GM23338 (cell line): Measurements from ENCODE around the gene YBX1. TPM values are rescaled to one million over a fixed set of nuclear protein-coding genes. Genes with fewer than 3 reads are reported as not detected.
"Not testable (repeated sequence)": the region's sequence is repeated elsewhere in the genome, so short reads cannot be mapped to it uniquely, and the experiment has no call there.

ENCODE experiments used
- ATAC-seq: fragments of 200-7000 bp; cut with Tn5 transposase; 3 replicates; pipeline ENCODE4 v1.9.1; 2020
- DNase-seq: peaks from one replicate; pipeline ENCODE4 v3.0.0-alpha.2; 2015; ENCODE audit warnings: low spot score
- H2AFZ ChIP-seq: fragments of 200-600 bp; sonication (generic); 2 replicates; pipeline ENCODE4 v1.8.0; 2016; ENCODE audit warnings: antibody characterized with exemption, mild to moderate bottlenecking, moderate library complexity
- H3F3A ChIP-seq: fragments of 200-600 bp; sonication (generic); replicated peaks from 2 replicates; pipeline ENCODE4 v1.8.0; 2017; ENCODE audit warnings: antibody characterized with exemption, mixed run types, low read depth
- H3K27ac ChIP-seq: fragments of 200-600 bp; sonication (generic); 2 replicates; pipeline ENCODE4 v1.6.1; 2016; ENCODE audit warnings: low read depth
- H3K27me3 ChIP-seq: fragments of 200-600 bp; sonication (generic); 2 replicates; pipeline ENCODE4 v1.8.0; 2016; ENCODE audit warnings: mild to moderate bottlenecking, mixed run types, moderate library complexity; ENCODE audit not compliant: insufficient read depth
- H3K36me3 ChIP-seq: fragments of 200-600 bp; sonication (generic); 2 replicates; pipeline ENCODE4 v1.8.0; 2016; ENCODE audit warnings: mild to moderate bottlenecking; ENCODE audit not compliant: insufficient read depth
- H3K4me1 ChIP-seq: fragments of 200-600 bp; sonication (generic); 2 replicates; pipeline ENCODE4 v1.8.0; 2016; ENCODE audit warnings: mild to moderate bottlenecking, moderate library complexity; ENCODE audit not compliant: insufficient read depth
- H3K4me2 ChIP-seq: fragments of 200-600 bp; sonication (generic); 2 replicates; pipeline ENCODE4 v1.7.1; 2017; ENCODE audit warnings: mixed run types
- H3K4me3 ChIP-seq: fragments of 200-600 bp; sonication (generic); 2 replicates; pipeline ENCODE4 v1.6.1; 2016; ENCODE audit warnings: mixed run types
- H3K79me2 ChIP-seq: fragments of 200-600 bp; sonication (generic); replicated peaks from 2 replicates; pipeline ENCODE4 v1.8.0; 2017; ENCODE audit warnings: mild to moderate bottlenecking; ENCODE audit not compliant: insufficient read depth
- H3K9me2 ChIP-seq: fragments of 200-600 bp; sonication (generic); 2 replicates; pipeline ENCODE4 v1.8.0; 2017; ENCODE audit not compliant: insufficient read depth
- H4K20me1 ChIP-seq: fragments of 200-600 bp; sonication (generic); replicated peaks from 2 replicates; pipeline ENCODE4 v1.8.0; 2017; ENCODE audit warnings: mild to moderate bottlenecking; ENCODE audit not compliant: insufficient read depth
- H3K27ac Mint-ChIP-seq: 2 replicates; pipeline ENCODE4 v1.8.0; 2020; ENCODE audit warnings: inconsistent platforms, mild to moderate bottlenecking, moderate library complexity, mixed read lengths
- H3K27me3 Mint-ChIP-seq: 3 replicates; pipeline ENCODE4 v1.8.0; 2022; ENCODE audit warnings: low read depth, mild to moderate bottlenecking, moderate library complexity, mixed read lengths, inconsistent platforms; ENCODE audit not compliant: insufficient read depth, poor library complexity
- H3K36me3 Mint-ChIP-seq: 3 replicates; pipeline ENCODE4 v1.8.0; 2021; ENCODE audit warnings: low read depth, mild to moderate bottlenecking, inconsistent platforms, moderate library complexity, mixed read lengths
- H3K4me1 Mint-ChIP-seq: 3 replicates; pipeline ENCODE4 v1.8.0; 2020; ENCODE audit warnings: mild to moderate bottlenecking, inconsistent platforms, mixed read lengths
- H3K4me3 Mint-ChIP-seq: 3 replicates; pipeline ENCODE4 v1.8.0; 2021; ENCODE audit warnings: moderate library complexity, mild to moderate bottlenecking, inconsistent platforms, mixed read lengths
- H3K9me3 Mint-ChIP-seq: 3 replicates; pipeline ENCODE4 v1.8.0; 2020; ENCODE audit warnings: moderate library complexity, mild to moderate bottlenecking, inconsistent platforms, mixed read lengths
- EZH2 ChIP-seq: fragments of 200-600 bp; sonication (generic); IDR thresholded peaks from one replicate; pipeline ENCODE4 v1.8.0; 2017; ENCODE audit warnings: antibody characterized with exemption, mild to moderate bottlenecking, low read depth; ENCODE audit not compliant: unreplicated experiment
- EZH2phosphoT487 ChIP-seq: fragments of 200-600 bp; sonication (generic); IDR thresholded peaks from one replicate; pipeline ENCODE4 v1.8.1; 2018; ENCODE audit warnings: antibody characterized with exemption; ENCODE audit not compliant: unreplicated experiment
- NANOG ChIP-seq: IDR thresholded peaks from 2 replicates; pipeline ENCODE4 v1.6.1; 2016; ENCODE audit warnings: antibody characterized with exemption, borderline replicate concordance
- POLR2AphosphoS5 ChIP-seq: IDR thresholded peaks from 2 replicates; pipeline ENCODE4 v1.6.1; 2016; ENCODE audit warnings: antibody characterized with exemption, low read depth
- ZNF114 ChIP-seq: fragments of 250-450 bp; sonication (Bioruptor Pico); IDR thresholded peaks from 2 replicates; pipeline ENCODE4 v1.5.0; 2020; ENCODE audit warnings: mild to moderate bottlenecking, moderate library complexity
- polyA plus RNA-seq: library from polyadenylated mRNA; unstranded; fragments of >200 nt; fragmentation: Nextera tagmentation; extraction: Ambion mirVana; gene quantifications from 2 replicates; pipeline ENCODE4 v1.2.1, GENCODE V29; 2016
- total RNA-seq: library from RNA; depleted of rRNA; stranded (reverse); fragments of >200 nt; shearing (Covaris generic); gene quantifications from 2 replicates; pipeline ENCODE4 v1.2.3, GENCODE V29; 2014
- TF ChIP-seq, protein P1 (sequence below): fragments of 250-450 bp; sonication (Bioruptor Pico); IDR thresholded peaks from 2 replicates; pipeline ENCODE4 v1.5.0; 2020; ENCODE audit warnings: mild to moderate bottlenecking, moderate library complexity
- TF ChIP-seq, protein P2 (sequence below): IDR thresholded peaks from one replicate; pipeline ENCODE4 v1.6.1; 2018; ENCODE audit warnings: antibody characterized with exemption; ENCODE audit not compliant: unreplicated experiment
- TF ChIP-seq, protein P3 (sequence below): IDR thresholded peaks from 2 replicates; pipeline ENCODE4 v1.6.1; 2016; ENCODE audit warnings: antibody characterized with exemption

The YBX1 gene
- total and polyA plus RNA-seq, 2 experiments from 2014 or later = 1,282 to 1,441 TPM

DNA sequence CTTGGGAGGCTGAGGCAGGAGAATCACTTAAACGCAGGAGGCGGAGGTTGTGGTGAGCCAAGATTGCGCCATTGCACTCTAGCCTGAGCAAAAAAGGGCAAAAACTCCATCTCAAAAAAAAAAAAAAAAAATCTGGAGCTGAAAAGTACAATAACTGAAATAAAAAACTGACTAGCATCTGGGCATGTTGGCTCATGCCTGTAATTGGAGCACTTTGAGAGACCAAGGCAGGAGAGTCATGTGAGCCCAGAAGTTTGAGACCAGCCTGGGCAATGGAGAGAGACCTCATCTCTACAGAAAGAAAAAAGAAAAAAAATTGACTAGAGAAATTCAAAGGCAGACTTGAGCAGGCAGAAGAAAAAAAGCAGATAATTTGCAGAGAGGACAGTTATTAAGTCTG, 39.7 kb downstream of the YBX1 start (continued):
- TF ChIP-seq, protein P1, sequence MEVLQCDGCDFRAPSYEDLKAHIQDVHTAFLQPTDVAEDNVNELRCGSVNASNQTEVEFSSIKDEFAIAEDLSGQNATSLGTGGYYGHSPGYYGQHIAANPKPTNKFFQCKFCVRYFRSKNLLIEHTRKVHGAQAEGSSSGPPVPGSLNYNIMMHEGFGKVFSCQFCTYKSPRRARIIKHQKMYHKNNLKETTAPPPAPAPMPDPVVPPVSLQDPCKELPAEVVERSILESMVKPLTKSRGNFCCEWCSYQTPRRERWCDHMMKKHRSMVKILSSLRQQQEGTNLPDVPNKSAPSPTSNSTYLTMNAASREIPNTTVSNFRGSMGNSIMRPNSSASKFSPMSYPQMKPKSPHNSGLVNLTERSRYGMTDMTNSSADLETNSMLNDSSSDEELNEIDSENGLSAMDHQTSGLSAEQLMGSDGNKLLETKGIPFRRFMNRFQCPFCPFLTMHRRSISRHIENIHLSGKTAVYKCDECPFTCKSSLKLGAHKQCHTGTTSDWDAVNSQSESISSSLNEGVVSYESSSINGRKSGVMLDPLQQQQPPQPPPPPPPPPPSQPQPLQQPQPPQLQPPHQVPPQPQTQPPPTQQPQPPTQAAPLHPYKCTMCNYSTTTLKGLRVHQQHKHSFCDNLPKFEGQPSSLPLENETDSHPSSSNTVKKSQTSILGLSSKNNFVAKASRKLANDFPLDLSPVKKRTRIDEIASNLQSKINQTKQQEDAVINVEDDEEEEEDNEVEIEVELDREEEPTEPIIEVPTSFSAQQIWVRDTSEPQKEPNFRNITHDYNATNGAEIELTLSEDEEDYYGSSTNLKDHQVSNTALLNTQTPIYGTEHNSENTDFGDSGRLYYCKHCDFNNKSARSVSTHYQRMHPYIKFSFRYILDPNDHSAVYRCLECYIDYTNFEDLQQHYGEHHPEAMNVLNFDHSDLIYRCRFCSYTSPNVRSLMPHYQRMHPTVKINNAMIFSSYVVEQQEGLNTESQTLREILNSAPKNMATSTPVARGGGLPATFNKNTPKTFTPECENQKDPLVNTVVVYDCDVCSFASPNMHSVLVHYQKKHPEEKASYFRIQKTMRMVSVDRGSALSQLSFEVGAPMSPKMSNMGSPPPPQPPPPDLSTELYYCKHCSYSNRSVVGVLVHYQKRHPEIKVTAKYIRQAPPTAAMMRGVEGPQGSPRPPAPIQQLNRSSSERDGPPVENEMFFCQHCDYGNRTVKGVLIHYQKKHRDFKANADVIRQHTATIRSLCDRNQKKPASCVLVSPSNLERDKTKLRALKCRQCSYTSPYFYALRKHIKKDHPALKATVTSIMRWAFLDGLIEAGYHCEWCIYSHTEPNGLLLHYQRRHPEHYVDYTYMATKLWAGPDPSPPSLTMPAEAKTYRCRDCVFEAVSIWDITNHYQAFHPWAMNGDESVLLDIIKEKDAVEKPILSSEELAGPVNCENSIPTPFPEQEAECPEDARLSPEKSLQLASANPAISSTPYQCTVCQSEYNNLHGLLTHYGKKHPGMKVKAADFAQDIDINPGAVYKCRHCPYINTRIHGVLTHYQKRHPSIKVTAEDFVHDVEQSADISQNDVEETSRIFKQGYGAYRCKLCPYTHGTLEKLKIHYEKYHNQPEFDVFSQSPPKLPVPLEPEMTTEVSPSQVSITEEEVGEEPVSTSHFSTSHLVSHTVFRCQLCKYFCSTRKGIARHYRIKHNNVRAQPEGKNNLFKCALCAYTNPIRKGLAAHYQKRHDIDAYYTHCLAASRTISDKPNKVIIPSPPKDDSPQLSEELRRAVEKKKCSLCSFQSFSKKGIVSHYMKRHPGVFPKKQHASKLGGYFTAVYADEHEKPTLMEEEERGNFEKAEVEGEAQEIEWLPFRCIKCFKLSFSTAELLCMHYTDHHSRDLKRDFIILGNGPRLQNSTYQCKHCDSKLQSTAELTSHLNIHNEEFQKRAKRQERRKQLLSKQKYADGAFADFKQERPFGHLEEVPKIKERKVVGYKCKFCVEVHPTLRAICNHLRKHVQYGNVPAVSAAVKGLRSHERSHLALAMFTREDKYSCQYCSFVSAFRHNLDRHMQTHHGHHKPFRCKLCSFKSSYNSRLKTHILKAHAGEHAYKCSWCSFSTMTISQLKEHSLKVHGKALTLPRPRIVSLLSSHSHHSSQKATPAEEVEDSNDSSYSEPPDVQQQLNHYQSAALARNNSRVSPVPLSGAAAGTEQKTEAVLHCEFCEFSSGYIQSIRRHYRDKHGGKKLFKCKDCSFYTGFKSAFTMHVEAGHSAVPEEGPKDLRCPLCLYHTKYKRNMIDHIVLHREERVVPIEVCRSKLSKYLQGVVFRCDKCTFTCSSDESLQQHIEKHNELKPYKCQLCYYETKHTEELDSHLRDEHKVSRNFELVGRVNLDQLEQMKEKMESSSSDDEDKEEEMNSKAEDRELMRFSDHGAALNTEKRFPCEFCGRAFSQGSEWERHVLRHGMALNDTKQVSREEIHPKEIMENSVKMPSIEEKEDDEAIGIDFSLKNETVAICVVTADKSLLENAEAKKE (CRISPR knock-in tag) = no peak
- TF ChIP-seq POLR2AphosphoS5 (no peak), EZH2phosphoT487 (no peak), NANOG (no peak), EZH2 (no peak), ZNF114 (CRISPR knock-in tag) (no peak)
- TF ChIP-seq, protein P2, sequence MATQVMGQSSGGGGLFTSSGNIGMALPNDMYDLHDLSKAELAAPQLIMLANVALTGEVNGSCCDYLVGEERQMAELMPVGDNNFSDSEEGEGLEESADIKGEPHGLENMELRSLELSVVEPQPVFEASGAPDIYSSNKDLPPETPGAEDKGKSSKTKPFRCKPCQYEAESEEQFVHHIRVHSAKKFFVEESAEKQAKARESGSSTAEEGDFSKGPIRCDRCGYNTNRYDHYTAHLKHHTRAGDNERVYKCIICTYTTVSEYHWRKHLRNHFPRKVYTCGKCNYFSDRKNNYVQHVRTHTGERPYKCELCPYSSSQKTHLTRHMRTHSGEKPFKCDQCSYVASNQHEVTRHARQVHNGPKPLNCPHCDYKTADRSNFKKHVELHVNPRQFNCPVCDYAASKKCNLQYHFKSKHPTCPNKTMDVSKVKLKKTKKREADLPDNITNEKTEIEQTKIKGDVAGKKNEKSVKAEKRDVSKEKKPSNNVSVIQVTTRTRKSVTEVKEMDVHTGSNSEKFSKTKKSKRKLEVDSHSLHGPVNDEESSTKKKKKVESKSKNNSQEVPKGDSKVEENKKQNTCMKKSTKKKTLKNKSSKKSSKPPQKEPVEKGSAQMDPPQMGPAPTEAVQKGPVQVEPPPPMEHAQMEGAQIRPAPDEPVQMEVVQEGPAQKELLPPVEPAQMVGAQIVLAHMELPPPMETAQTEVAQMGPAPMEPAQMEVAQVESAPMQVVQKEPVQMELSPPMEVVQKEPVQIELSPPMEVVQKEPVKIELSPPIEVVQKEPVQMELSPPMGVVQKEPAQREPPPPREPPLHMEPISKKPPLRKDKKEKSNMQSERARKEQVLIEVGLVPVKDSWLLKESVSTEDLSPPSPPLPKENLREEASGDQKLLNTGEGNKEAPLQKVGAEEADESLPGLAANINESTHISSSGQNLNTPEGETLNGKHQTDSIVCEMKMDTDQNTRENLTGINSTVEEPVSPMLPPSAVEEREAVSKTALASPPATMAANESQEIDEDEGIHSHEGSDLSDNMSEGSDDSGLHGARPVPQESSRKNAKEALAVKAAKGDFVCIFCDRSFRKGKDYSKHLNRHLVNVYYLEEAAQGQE = no peak
- TF ChIP-seq, protein P3, sequence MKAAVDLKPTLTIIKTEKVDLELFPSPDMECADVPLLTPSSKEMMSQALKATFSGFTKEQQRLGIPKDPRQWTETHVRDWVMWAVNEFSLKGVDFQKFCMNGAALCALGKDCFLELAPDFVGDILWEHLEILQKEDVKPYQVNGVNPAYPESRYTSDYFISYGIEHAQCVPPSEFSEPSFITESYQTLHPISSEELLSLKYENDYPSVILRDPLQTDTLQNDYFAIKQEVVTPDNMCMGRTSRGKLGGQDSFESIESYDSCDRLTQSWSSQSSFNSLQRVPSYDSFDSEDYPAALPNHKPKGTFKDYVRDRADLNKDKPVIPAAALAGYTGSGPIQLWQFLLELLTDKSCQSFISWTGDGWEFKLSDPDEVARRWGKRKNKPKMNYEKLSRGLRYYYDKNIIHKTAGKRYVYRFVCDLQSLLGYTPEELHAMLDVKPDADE = no peak

DNA sequence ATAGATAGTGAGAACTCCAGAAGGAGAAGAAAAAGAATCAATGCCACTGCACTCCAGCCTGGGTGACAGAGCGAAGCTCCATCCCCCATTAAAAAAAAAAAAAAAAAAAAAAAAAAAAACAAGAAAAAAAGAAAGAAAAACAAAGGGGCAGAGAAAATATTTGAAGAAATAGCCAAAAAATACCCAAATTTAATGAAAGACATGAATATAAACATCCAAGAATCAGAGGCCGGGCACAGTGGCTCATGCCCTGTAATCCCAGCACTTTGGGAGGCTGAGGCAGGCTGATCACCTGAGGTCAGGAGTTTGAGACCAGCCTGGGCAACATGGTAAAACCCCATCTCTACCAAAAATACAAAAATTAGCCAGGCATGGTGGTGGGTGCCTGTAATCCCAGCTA, 40.2 kb downstream of the YBX1 start:
- DNase-seq, H4K20me1 ChIP-seq, ATAC-seq, H3K9me3 Mint-ChIP-seq, H3K27me3 Mint-ChIP-seq, H3F3A ChIP-seq, H2AFZ ChIP-seq, H3K4me2 ChIP-seq, H3K4me3 Mint-ChIP-seq, H3K79me2 ChIP-seq, H3K27me3 ChIP-seq, H3K4me1 Mint-ChIP-seq, H3K9me2 ChIP-seq, H3K27ac Mint-ChIP-seq, H3K36me3 Mint-ChIP-seq, H3K36me3 ChIP-seq, H3K4me3 ChIP-seq, H3K27ac ChIP-seq, H3K4me1 ChIP-seq: not testable (repeated sequence)
